Endothelial cell of umbilical vein (primary cell): ENCODE measurements around the gene SLCO3A1. TPM values are rescaled to one million over a fixed set of nuclear protein-coding genes. Genes with fewer than 3 reads are reported as not detected.

Source experiments
- Bru-seq: library from RNA; stranded (reverse); fragments of 400-500 nt; gene quantifications from one replicate; lab custom pipeline; 2021; lab: Mats Ljungman, UMichigan
- BruChase-seq, 2 experiments: library from RNA; stranded (reverse); fragments of 400-500 nt; gene quantifications; one replicate each; lab custom pipeline; 2021; lab: Mats Ljungman, UMichigan
- BruUV-seq: library from RNA; stranded (reverse); fragments of 400-500 nt; replicated peaks from 2 replicates; lab custom pipeline; 2021; lab: Mats Ljungman, UMichigan
- CTCF ChIA-PET: fragments of 300-600, 350-600 bp; sonication (Branson Sonifier 250); formaldehyde crosslinking; loops from one replicate; lab custom pipeline; 2021; ENCODE audit warnings: antibody characterized with exemption, inconsistent platforms; lab: Charles Lee
- POLR2A ChIA-PET: fragments of 300-600, 350-600 bp; sonication (Branson Sonifier 250); formaldehyde crosslinking; loops from one replicate; lab custom pipeline; 2021; ENCODE audit warnings: antibody characterized with exemption, inconsistent platforms; lab: Charles Lee
- DNase-seq: peaks from one replicate; pipeline ENCODE4 v3.0.0-alpha.2; 2011; ENCODE audit warnings: low read depth, low spot score
- FAIRE-seq: peaks from 2 replicates; lab custom pipeline; 2011; peaks lifted over from hg19 to GRCh38; lab: Jason Lieb, UNC
- H2AFZ ChIP-seq: 2 replicates; pipeline ENCODE4 v1.6.0; 2012; ENCODE audit warnings: low read depth, low read length, control low read depth, inconsistent platforms
- H3K27ac ChIP-seq: 2 replicates; pipeline ENCODE4 v1.5.1; 2011; ENCODE audit warnings: low read depth, mild to moderate bottlenecking, control low read depth, low read length, moderate library complexity; ENCODE audit not compliant: insufficient read depth
- H3K27me3 ChIP-seq, 2 experiments: 2 replicates each; pipeline versions ENCODE4 v1.6.0 to v1.6.1; 2011; ENCODE audit warnings: low read length in 2 of 2, mixed read lengths in 1 of 2; ENCODE audit not compliant: control insufficient read depth in 2 of 2, insufficient read depth in 2 of 2
- H3K36me3 ChIP-seq, 2 experiments: 2 replicates in 1 of 2; 3 replicates in 1 of 2; pipeline ENCODE4 v1.5.1; 2011; ENCODE audit warnings: low read length in 2 of 2, mild to moderate bottlenecking in 1 of 2, moderate library complexity in 1 of 2; ENCODE audit not compliant: control insufficient read depth in 2 of 2, insufficient read depth in 2 of 2; ENCODE audit errors: extremely low read depth in 1 of 2
- H3K4me1 ChIP-seq: 3 replicates; pipeline ENCODE4 v1.5.1; 2011; ENCODE audit warnings: mild to moderate bottlenecking, low read length; ENCODE audit not compliant: control insufficient read depth, insufficient read depth; ENCODE audit errors: extremely low read depth
- H3K4me2 ChIP-seq: 2 replicates; pipeline ENCODE4 v1.6.1; 2011; ENCODE audit warnings: low read length, control low read depth, mixed read lengths; ENCODE audit not compliant: insufficient read depth
- H3K4me3 ChIP-seq, 3 experiments: fragments of 200-600 bp in 1 of 3; sonication (generic), shearing (Covaris generic) in 1 of 3; replicated peaks in 1 of 3; 2 replicates each; pipeline ENCODE4 v1.5.1; 2011 to 2016; ENCODE audit warnings: control low read depth in 3 of 3, low read length in 3 of 3, mild to moderate bottlenecking in 2 of 3, inconsistent platforms in 1 of 3, low read depth in 1 of 3, moderate library complexity in 1 of 3; ENCODE audit not compliant: insufficient read depth in 1 of 3
- H3K79me2 ChIP-seq: 2 replicates; pipeline ENCODE4 v1.6.0; 2012; ENCODE audit warnings: low read length, inconsistent platforms; ENCODE audit not compliant: control insufficient read depth, insufficient read depth
- H3K9ac ChIP-seq: replicated peaks from 2 replicates; pipeline ENCODE3; 2011; ENCODE audit warnings: low read length, control low read depth; ENCODE audit not compliant: insufficient read depth; ENCODE audit errors: extremely low read depth
- H3K9me1 ChIP-seq: replicated peaks from 3 replicates; pipeline ENCODE4 v1.6.0; 2011; ENCODE audit warnings: mild to moderate bottlenecking, low read length; ENCODE audit not compliant: control insufficient read depth, insufficient read depth; ENCODE audit errors: extremely low read depth
- H3K9me3 ChIP-seq: replicated peaks from 2 replicates; pipeline ENCODE4 v1.5.1; 2012; ENCODE audit warnings: low read length, inconsistent platforms; ENCODE audit not compliant: control insufficient read depth, insufficient read depth
- H4K20me1 ChIP-seq: replicated peaks from 2 replicates; pipeline ENCODE3; 2011; ENCODE audit warnings: mild to moderate bottlenecking, low read length; ENCODE audit not compliant: control insufficient read depth, insufficient read depth; ENCODE audit errors: extremely low read depth
- CTCF ChIP-seq, 2 donors: IDR thresholded peaks; 1 replicate in 1 of 2; 2 replicates in 1 of 2; pipeline ENCODE4 v1.5.1; 2011; ENCODE audit warnings: low read length in 2 of 2, mild to moderate bottlenecking in 2 of 2, moderate library complexity in 2 of 2, control low read depth in 1 of 2, inconsistent platforms in 1 of 2, low read depth in 1 of 2; ENCODE audit not compliant: insufficient read depth in 1 of 2; ENCODE audit errors: extremely low read depth in 1 of 2
- EZH2 ChIP-seq: IDR thresholded peaks from 2 replicates; pipeline ENCODE4 v1.6.1; 2012; ENCODE audit warnings: borderline replicate concordance, low read depth, mild to moderate bottlenecking, moderate library complexity, low read length, inconsistent platforms; ENCODE audit not compliant: severe bottlenecking
- FOS ChIP-seq: IDR thresholded peaks from 2 replicates; pipeline ENCODE4 v1.6.1; 2011; ENCODE audit warnings: mild to moderate bottlenecking, low read length, moderate library complexity, borderline replicate concordance; ENCODE audit not compliant: insufficient read depth
- GATA2 ChIP-seq: IDR thresholded peaks from 2 replicates; pipeline ENCODE4 v1.7.0; 2011; ENCODE audit warnings: low read depth, mild to moderate bottlenecking, moderate library complexity, mixed read lengths, low read length; ENCODE audit not compliant: insufficient read length, insufficient read depth
- JUN ChIP-seq: IDR thresholded peaks from 2 replicates; pipeline ENCODE4 v1.6.1; 2011; ENCODE audit warnings: borderline replicate concordance, low read depth; ENCODE audit not compliant: insufficient read length, insufficient read depth
- MYC ChIP-seq: IDR thresholded peaks from one replicate; pipeline ENCODE4 v1.6.1; 2011; ENCODE audit warnings: mild to moderate bottlenecking, low read depth, low read length
- POLR2A ChIP-seq: IDR thresholded peaks from 2 replicates; pipeline ENCODE4 v1.6.1; 2012; ENCODE audit warnings: low read depth, mild to moderate bottlenecking, control low read depth, low read length
- POLR2AphosphoS5 ChIP-seq: IDR thresholded peaks from 2 replicates; pipeline ENCODE4 v1.6.1; 2012; ENCODE audit warnings: low read depth, mild to moderate bottlenecking, control low read depth, low read length, moderate library complexity; ENCODE audit not compliant: insufficient read depth
- dilution Hi-C: fragments of 300-500 bp; cut with MboI; formaldehyde crosslinking; loops from one replicate; pipeline ENCODE4 v1.15.0; 2019; ENCODE audit warnings: low sequenced_read_pairs; ENCODE audit not compliant: extremely low pct_ligation_motif_present
- intact Hi-C: fragments of 100-400 bp; cut with micrococcal nuclease; formaldehyde crosslinking; loops from one replicate; pipeline ENCODE4 v1.10.0; 2022
- long read RNA-seq: library from polyadenylated mRNA; stranded (forward); transcript quantifications from one replicate; pipeline ENCODE4 v2.0.0, GENCODE V29; 2021
- polyA minus RNA-seq, 3 experiments: library from RNA; depleted of rRNA, polyadenylated mRNA; stranded (reverse); fragments of >200 nt; gene quantifications; 1 replicate in 1 of 3; 2 replicates in 2 of 3; pipeline ENCODE4 v1.2.3, GENCODE V29; 2011
- polyA plus RNA-seq, 4 experiments: library from polyadenylated mRNA; depleted of rRNA in 3 of 4; stranded (reverse) in 3 of 4; unstranded in 1 of 4; fragments of >200 nt; gene quantifications; 2 replicates each; pipeline versions ENCODE4 v1.2.1 to v1.2.3, GENCODE V29; 2011 to 2012; ENCODE audit warnings: missing spikeins in 1 of 4
- total RNA-seq: library from RNA; stranded (reverse); gene quantifications from 2 replicates; pipeline ENCODE4 v1.2.3, GENCODE V29; 2021
- TF ChIP-seq, protein P1 (sequence below): IDR thresholded peaks from 2 replicates; pipeline ENCODE4 v1.6.1; 2011; ENCODE audit not compliant: insufficient read depth, insufficient read length

SLCO3A1 gene
- total RNA-seq (0.83 and 0.88 TPM in 2 replicates), polyA plus RNA-seq (0.92 and 1.2 TPM in 2 replicates), polyA minus RNA-seq (1.3 TPM in 2 replicates), Bru-seq, nascent RNA (percentile 22 among the genes with signal in this experiment), BruChase-seq, experiment 1, labeled RNA remaining after a 6-hour chase (percentile 14 among the genes with signal in this experiment), BruChase-seq, experiment 2, labeled RNA remaining after a 2-hour chase (percentile 17 among the genes with signal in this experiment)
- 0.27 and 0.89 TPM in 2 replicates for polyA plus RNA-seq (2011; cell fraction: cytosol; rRNA removed)
- polyA plus RNA-seq (2011; cell fraction: nucleus; rRNA removed) = 0.20 and 0.60 TPM in 2 replicates
- polyA plus RNA-seq (2012) = 0.23 and 0.34 TPM in 2 replicates
- 25.2 TPM for polyA minus RNA-seq (2011; cell fraction: cytosol; rRNA and poly(A)+ RNA removed)
- 0.48 and 0.96 TPM in 2 replicates for polyA minus RNA-seq (2011; cell fraction: nucleus; rRNA and poly(A)+ RNA removed)
- long read RNA-seq, partial matches to known transcripts = 2 of 2 reads
- long read RNA-seq, other reads (novel, unspliced or antisense) = 0 of 2 reads

- ChIA-PET POLR2A (no interaction called here), CTCF (no interaction called here)
- Histone ChIP-seq H3K9me3 (no peaks in the 10 kb centered on the region), H3K4me3 (peak within 1 kb of the TSS; percentile 19 to 33 (median 31)), H3K36me3 (no peaks in the 10 kb centered on the region), H2AFZ (peak within 1 kb of the TSS; percentile 66), H3K27ac (no peak within 1 kb of the TSS), H3K4me2 (peak within 1 kb of the TSS; percentile 79), H3K9me1 (no peaks in the 10 kb centered on the region), H3K79me2 (no peaks in the 10 kb centered on the region), H3K4me1 (peaks cover 3% of the 10 kb centered on the region), H3K9ac (peak within 1 kb of the TSS; percentile 9), H4K20me1 (no peaks in the 10 kb centered on the region), H3K27me3 (peaks cover 9 to 10% of the 10 kb centered on the region in 2 experiments)
- FAIRE-seq = no peak
- BruUV-seq = no TSS peak
- peak; percentile 4 for DNase-seq
- intact Hi-C loops = loop anchor here (1.0 kb wide), 1 partner anchor 550 kb away; no protein-coding TSS in a partner anchor
- dilution Hi-C loops = no loop called here
- TF ChIP-seq GATA2 (no peak), CTCF (IDR thresholded peaks at IDR 0.05; ENCODE audit: extremely low read depth in 1 of 2, insufficient read depth in 1 of 2, low read depth in 1 of 2, low read length in 2 of 2) (no peak), POLR2AphosphoS5 (no peak), JUN (no peak), MYC (no peak), FOS (no peak), POLR2A (no peak), EZH2 (no peak)
- TF ChIP-seq, protein P1, sequence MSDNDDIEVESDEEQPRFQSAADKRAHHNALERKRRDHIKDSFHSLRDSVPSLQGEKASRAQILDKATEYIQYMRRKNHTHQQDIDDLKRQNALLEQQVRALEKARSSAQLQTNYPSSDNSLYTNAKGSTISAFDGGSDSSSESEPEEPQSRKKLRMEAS = no peak
Measured at GRCh38 chr15:91853511-91853947, at the start of gene SLCO3A1. Gene SLCO3A1 (plus strand): TSS chr15:91853708.
